ENCODE measurements around the gene ABCA13. TPM values are rescaled to one million over a fixed set of nuclear protein-coding genes. Genes with fewer than 3 reads are reported as not detected.

The ABCA13 gene
- total RNA-seq, 1 donor, result 0.54 TPM

GRCh38 chr7:48452218-48452617, 281.0 kb downstream of the ABCA13 start:
- no peak overlapping the region for H3K4me3 ChIP-seq (ENCODE audit: low read depth, low read length)
- no peak for DNase-seq (ENCODE audit: low read depth)
- no peak for TF ChIP-seq CTCF (IDR thresholded peaks at IDR 0.05; ENCODE audit: insufficient read depth, low read length)

GRCh38 chr7:48454750-48455192, 283.5 kb downstream of the ABCA13 start:
- no peak for DNase-seq (ENCODE audit: low read depth)
- H3K4me3 ChIP-seq (ENCODE audit: low read depth, low read length), result no peak overlapping the region
- no peak for TF ChIP-seq CTCF (IDR thresholded peaks at IDR 0.05; ENCODE audit: insufficient read depth, low read length)

- no peak for DNase-seq (ENCODE audit: low read depth)
- H3K4me3 ChIP-seq (ENCODE audit: low read depth, low read length), result no peak overlapping the region
- no peak for TF ChIP-seq CTCF (IDR thresholded peaks at IDR 0.05; ENCODE audit: insufficient read depth, low read length)
Observed at GRCh38 chr7:48455363-48455762, 284.1 kb downstream of the ABCA13 start.

- no peak for TF ChIP-seq CTCF (IDR thresholded peaks at IDR 0.05; ENCODE audit: insufficient read depth, low read length)
- no peak for DNase-seq (ENCODE audit: low read depth)
- H3K4me3 ChIP-seq (ENCODE audit: low read depth, low read length), result no peak overlapping the region
Observed at GRCh38 chr7:48458701-48459524, 287.7 kb downstream of the ABCA13 start.

GRCh38 chr7:48466713-48467112, 295.5 kb downstream of the ABCA13 start:
- no peak overlapping the region for H3K4me3 ChIP-seq (ENCODE audit: low read depth, low read length)
- no peak for DNase-seq (ENCODE audit: low read depth)
- no peak for TF ChIP-seq CTCF (IDR thresholded peaks at IDR 0.05; ENCODE audit: insufficient read depth, low read length)

GRCh38 chr7:48471196-48471595, 299.9 kb downstream of the ABCA13 start:
- no peak for TF ChIP-seq CTCF (IDR thresholded peaks at IDR 0.05; ENCODE audit: insufficient read depth, low read length)
- H3K4me3 ChIP-seq (ENCODE audit: low read depth, low read length), result no peak overlapping the region
- DNase-seq (ENCODE audit: low read depth), result no peak
